ELF-1 (cell line): Measurements from ENCODE around the gene GLTP.
"Not testable (repeated sequence)": the region's sequence is repeated elsewhere in the genome, so short reads cannot be mapped to it uniquely, and the experiment has no call there.

Experiments used
- DNase-seq: peaks from one replicate; pipeline ENCODE4 v3.0.0-alpha.2; 2016; ENCODE audit warnings: low read depth, low spot score

Gene GLTP

DNA sequence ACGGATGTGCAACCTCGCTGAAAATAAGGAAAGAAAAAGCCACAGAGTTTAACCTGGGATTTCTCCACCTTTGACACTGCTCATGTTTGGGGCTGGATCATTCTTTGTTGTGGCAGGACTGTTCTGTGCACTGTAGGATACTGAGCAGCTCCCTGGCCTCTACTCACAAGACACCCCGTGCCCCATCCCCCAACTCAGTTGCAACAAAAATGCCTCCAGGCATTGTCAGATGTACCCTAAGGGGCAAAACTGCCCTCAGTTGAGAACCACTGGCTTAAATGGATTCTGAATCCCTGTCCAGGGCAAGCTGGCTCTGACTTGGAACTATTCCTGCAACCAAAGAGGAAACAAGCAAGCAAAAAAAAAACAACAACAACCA, 2.1 kb downstream of the GLTP start:
- no peak for DNase-seq

DNA sequence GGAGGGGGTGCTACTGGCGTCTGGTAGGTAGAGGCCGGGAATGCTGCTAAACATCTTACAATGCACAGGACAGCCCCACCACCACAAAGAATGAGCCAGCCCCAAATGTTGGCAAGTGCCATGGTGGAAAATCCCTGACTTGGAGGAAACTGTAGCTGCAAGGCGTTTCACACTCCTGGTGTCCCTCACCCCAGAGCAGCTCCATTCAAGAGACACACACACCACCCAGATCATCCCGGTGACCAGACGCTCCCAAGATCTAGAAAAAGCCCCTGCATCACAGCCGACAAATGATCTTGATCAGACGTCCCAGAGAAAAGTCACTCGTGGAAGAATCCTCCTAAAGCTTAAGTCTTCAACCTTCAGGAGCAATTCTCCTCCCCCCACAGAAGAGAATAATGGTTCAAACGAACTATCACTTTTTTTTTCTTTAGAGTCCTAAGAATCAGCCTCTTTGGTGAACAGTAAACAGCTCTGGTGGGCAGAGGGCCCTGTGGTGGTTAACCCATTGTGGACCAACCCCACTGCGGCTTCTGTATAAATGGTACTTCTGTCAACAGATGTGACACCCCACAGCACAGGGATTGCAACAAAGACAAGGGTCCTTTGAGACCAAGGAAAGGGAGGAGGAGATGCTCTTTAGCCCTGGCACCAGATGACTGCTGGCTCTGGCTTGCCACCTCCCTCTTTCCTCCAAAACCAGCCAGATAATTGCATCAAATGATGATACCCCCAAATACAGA, 2.7 kb downstream of the GLTP start:
- DNase-seq, result peak; percentile 31

DNA sequence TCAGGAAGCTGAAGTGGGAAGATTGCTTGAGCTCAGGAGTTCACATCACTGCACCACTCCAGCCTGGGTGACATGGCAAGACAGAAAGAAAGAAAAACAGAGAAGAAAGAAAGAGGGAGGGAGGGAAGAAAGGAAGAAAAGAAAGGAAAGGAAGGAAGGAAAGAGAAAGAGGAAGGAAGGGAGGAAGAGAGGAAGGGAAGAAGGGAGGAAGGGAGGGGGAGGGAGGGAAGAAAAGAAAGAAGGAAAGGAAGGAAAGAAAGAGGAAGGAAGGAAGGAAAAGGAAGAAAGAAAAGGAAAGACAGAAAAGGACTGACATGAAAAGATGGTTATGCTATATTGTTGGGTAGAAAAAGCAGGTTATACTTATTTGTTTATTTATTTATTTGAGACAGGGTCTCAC, 3.9 kb downstream of the GLTP start:
- no peak for DNase-seq

DNA sequence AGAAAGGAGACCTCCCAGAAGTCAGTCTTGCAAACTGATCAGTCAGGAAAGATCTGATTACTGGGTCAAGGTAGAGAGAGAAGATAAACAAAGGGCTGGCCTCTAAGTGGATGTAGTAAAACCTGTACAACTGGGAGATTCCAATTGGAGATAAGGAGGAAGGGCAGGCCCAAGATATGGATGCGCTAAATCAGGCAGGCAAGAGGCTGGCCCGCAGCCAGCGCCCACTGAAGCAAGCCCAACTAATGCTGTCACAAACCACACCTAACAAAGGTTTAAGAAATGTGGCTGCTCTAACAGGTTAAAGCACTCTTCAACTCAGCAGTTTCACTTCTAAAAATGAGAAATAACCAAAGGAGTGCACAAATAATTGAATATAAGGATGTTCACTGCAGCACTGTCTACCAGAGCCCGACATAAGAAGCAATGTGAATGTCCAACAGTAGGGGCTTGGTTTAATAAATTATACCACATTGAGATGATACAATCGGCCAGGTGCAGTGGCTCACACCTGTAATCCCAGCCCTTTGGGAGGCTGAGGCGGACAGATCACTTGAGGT, 4.7 kb downstream of the GLTP start:
- DNase-seq, result peak; percentile 70

DNA sequence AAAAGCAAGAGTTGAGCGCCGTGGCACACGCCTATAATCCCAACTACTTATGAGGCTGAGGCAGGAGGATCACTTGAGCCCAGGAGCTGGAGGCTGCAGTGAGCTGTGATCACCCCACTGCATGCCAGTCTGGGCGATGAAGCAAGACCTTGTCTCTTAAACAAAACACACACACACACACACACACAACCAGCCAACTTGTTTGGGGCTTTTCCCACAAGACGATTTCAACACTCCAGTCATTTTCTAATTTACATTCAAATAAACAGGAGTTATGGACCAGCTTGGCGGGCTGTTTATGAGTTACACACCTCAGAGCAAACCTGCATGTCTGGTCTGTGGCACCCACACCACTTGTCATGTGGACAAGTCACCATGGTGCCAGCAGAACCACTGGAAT, 6.7 kb downstream of the GLTP start:
- no peak for DNase-seq

DNA sequence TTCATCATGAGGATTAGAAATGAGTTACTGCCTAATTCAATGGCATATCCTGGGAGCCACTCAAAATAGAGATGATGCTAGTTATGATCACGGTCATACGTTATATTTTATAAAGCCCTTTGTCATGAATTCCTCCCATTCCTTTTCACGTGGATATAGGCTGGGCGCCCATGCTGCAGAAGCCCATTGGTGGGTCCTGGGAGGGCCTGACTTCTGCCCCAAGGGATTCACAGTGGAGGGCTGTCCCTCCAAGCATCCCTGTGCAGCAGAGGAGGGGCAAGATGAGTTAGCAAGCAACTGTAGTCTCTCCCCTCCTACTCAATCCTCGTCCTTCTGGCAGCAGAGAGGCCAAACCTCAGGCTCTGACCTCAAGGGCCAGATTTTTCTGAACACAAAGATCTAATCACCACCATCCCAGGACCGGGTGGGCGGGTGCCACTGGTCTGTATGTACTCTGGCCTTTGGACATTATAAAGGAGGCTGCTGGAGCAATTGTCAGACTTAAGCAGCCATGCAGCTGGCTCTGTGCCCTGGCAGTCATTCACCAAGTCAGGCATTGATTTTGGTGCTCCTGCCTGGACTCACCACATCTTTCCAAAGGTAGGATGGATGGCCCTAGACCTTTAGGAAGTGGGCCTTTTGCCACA, 8.6 kb downstream of the GLTP start:
- peak; percentile 43 for DNase-seq

DNA sequence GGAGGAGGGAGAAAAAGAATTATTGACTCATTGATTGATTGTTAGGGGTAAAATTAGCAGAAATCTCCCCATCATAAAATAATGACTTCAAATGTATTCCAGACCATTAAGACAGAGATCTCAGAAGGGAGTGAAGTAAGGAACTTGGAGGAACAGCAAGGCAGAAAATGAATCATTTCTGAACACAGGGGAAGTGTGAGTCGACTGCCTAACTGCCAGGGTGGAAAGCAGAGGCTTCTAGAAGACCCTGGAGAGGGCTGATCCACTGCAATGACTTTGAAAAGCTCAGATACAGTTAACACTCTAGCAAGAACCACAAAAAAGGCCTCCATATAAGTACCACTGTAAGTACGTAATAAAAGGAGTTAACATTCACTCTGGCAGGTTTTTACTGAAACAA, 9.7 kb downstream of the GLTP start:
- no peak for DNase-seq

DNA sequence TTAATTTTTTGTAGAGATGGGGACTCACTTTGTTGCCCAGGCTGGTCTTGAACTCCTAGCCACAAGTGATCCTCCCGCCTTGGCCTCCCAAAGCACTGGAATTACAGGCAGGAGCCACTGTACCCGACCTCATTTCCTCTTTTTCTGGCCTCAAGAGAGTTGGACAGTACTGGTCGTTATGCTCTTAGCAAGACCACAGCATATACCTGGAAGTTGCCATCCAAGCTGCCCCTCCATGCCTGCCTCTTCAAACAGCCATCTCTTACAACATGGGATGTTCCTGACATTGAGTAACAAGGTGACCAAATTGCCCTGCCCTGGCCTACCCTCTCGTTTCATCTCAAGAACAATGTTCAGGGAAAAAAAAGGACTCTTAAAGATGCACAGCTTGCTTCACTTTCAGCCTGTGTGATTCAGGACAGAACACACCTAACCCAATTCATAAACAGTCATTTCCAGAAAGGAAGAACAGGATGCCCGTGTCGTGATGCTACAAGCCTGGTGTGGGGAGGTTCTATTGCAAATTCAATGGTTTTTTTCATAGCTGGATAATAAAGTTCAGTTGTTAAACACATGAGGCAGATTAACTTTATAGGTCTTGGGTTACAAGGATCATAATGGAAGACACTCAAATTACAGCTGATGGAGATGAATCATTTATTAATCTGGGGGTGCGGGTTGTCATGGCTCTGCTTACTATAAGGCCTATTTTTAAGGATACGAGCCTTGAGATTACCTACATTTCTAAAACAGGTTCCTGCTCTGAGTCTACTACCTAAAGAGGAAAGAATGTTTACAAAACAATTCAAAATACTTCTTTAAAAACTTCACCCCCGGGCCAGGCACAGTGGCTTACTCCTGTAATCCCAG, 11.9 kb downstream of the GLTP start:
- no peak for DNase-seq

DNA sequence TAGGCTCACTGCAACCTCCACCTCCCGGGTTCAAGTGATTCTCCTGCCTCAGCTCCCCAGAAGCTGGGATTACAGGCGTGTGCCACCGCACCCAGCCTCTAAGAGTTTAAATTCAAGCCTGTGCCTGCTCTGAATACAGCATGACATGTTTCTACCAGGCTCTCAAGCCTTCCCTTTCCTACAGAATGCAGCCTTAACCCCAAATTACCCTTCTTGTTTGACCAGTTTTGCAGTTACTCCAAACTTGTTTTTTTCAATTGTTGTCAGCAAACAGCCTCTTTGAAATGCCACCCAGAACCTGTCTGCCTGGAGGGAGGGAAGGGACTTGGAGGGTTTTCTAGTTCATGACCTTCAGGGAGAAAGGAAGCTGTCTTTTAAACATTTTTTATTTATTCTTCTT, 15.4 kb downstream of the GLTP start:
- peak; percentile 86 for DNase-seq

DNA sequence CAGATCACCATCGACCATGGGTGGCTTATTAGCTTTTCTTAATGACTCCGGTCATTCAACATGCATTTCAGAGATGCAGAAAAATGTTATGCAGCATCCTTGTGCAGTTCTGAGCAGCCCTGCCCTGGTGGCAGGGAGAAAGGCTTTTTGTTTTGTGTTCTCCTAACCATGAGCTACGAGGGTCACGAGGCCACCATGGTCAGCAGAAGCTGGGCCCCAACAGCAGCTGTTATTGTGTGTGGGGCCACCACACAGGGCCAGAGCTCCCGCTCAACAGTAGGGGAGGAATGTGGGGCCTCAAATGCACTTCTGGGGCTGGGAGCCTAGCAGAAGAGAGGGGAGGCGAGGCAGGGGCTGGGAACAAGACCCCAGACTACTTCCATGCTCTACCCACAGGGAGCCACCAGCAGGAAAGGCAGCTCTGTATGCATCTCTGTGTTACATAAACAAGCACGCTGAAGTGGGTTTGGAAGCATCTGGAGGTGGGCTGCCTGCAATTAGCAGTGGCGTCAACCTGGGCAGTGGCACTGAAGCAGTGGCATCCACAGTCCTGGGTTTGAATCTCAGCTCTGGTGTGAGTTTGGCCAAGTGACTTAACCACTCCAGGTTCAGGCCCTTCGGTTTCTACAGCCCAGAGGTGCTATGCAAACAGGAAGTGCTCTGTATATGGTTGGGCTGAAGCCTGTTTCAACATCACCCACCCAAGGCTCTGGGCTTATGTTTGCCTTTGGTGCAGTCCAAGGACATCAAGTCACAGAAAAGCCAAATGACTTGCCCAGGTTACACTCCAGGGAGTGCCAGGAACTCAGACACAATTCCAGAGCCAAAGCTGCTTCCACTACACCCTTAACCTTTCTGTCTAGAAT, 16.3 kb downstream of the GLTP start:
- peak; percentile 62 for DNase-seq

DNA sequence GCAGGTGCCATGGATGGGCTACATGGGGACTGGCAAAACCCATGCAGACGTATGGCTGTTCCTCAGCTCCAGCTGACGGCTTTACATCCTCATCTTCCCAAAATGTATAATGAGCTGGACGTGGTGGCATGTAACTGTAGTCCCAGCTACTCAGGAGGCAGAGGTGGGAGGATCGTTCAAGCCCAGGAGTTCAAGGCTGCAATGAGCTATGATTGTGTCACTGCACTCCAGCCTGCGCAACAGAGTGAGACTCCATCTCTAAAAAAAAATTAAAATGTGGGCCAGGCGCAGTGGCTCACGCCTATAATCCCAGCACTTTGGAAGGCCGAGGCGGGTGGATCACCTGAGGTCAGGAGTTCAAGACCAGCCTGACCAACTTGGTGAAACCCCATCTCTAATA, 17.9 kb downstream of the GLTP start:
- DNase-seq, result not testable (repeated sequence)

DNA sequence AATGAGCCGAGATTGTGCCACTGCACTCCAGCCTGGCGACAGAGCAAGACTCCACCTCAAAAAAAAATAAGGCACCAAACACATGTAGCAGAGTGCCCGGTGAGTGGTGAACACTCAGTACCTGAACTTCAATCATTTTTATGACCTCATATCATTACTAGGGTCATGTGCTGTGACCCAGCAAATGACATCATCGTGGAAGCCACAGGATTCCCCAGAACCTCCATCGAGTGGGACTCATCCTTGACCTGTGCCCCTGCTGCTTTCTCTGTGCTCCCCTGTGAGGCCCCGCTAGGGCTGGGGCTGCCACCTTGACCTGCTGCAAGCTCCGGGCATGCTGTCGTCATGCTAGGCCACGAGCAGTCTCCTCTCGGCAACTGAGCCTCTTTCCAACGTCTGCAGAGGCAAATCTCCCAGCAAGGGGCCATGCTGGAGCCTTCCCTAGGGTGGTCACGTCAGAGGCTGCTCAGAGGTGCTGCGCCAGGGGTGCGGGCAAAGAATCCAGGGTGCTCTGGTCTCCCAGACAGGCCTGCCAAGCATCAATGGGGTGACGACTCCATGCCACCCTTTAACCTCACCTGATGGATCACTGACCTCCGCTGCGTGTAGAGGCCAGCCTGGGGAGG, 18.5 kb downstream of the GLTP start:
- no peak for DNase-seq

DNA sequence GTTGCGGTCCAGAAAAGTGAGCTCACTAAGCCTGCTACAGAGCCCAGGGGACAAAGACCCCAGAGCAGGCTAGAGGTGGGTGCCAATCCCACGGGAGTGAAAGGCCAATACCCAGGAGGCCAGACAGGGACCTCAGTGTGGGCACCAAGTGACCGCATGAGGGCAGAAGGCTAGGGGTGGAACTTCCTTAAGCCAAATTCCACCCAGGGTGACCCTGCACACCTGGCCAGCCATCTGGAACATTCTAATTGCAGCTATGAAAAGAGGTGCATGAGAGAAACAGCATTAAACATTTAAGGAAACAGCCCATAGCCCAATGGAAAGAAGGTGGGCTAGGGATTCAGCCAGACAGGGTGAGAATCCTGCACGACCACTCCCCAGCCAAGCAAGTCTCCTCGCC, 19.4 kb downstream of the GLTP start:
- DNase-seq, result no peak

DNA sequence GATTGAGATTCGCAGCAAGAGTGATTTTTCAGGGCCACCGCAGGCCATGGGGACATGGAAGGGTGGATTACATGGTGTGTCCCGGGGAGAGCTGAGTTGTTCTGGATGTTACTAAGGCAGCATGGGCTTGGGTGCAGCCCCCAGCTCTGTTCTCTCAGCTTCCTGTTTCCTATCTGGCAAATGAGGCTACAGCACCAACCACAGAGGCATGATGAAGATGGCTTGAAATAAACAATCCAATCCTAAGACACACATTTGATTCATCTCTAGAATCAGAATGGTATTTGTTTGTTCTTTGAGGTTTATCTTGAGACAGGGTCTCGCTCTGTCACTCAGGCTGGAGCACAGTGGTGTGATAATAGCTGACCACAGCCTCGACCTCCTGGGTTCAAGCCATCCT, 21.6 kb downstream of the GLTP start:
- no peak for DNase-seq

DNA sequence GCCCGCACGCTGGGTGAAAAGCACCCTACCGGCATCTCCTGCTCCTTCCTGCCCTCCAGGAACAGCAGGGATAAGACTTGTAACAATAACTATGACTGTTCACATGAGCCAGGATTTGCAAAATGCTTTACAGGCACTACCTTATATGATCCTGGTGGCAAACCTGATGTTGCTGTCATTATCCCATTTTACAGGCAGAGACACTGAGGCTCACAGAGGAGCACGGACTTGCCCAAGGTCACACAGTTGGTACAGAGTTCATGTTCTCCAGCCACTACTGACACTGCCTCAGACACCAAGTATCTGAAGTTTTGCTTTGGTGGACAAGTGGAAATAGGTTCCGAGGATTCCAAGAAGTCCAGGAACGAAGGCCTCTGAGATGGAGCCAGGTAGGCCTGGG, 22.6 kb downstream of the GLTP start:
- no peak for DNase-seq

DNA sequence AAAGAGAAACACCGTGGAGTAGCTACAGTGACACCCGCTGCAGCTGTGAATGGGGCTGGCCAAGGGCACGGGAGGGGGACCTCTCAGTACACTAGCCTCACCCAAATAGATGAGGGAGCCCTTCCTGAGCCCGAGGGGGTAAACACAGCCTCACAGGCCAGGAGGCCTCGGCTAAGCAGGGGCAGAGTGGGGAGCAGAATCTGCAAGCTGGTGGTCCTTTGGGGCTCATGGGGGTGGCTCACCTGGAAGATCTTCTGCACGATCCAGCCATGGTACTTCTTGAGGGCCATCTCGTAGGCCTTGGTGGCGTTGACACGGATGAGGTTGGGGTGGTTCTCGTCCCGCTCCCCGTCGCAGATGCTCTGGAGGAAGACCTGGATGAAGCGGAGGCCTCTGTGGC, 25.0 kb downstream of the GLTP start:
- no peak for DNase-seq

DNA sequence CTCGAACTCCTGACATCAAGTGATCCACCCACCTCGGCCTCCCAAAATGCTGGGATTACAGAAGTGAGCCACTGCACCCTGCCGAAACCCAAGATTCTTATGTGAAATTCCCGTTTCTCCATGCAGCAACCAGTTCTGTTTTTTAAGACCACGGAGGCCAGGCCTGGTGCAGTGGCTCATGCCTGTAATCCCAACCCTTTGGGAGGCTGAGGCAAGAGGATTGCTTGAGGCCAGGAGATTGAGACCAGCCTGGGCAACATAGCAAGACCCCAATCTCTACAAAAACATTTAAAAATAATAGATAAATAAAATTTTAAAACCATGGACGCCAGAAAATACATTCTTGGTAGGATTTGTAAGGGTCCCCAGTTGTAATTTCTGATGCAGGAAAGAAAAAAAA, 29.8 kb downstream of the GLTP start:
- not testable (repeated sequence) for DNase-seq

DNA sequence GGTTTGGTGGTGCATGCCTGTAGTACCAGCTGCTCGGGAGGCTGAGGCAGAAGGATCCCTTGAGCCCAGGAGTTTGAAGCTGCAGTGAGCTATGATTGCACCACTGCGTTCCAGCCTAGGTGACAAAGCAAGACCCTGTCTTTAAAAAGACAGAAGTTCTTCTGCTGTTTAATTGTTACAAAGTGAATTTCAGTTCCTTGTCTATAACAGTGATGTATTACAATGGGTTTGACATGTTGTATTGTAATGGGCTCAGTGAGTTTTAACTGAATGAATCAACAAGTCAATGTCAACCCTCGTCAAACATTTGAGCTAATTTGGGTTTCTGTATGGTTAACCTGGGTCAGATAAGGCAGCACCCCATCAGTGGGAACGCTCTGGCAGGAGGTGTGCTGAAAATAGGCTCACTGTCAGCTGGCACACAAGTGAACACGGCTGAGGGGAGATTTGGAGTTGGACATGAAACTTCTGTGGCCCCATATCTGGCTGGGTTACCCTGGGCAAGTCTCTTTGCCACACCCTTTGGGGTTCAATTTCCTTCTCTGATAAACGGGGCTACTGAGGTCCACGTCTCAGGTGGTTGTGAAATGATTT, 33.1 kb downstream of the GLTP start:
- no peak for DNase-seq

DNA sequence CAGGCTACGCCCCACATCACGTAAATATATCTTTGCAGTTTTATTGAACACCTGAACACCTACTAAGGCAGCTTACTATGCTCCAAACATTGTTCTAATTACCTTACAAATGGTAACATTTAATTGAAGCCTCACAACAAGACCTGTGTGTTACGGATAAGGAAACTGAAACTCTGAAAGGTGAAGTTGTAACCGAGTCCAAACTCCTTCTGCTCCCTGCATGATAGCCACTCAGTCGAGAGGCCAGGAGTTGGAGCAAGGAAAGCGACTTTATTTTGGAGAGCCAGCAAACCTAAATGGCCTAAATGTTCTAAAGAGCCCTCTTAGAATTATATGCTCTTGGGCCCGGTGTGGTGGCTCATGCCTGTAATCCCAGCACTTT, 34.5 kb downstream of the GLTP start:
- DNase-seq, result no peak

DNA sequence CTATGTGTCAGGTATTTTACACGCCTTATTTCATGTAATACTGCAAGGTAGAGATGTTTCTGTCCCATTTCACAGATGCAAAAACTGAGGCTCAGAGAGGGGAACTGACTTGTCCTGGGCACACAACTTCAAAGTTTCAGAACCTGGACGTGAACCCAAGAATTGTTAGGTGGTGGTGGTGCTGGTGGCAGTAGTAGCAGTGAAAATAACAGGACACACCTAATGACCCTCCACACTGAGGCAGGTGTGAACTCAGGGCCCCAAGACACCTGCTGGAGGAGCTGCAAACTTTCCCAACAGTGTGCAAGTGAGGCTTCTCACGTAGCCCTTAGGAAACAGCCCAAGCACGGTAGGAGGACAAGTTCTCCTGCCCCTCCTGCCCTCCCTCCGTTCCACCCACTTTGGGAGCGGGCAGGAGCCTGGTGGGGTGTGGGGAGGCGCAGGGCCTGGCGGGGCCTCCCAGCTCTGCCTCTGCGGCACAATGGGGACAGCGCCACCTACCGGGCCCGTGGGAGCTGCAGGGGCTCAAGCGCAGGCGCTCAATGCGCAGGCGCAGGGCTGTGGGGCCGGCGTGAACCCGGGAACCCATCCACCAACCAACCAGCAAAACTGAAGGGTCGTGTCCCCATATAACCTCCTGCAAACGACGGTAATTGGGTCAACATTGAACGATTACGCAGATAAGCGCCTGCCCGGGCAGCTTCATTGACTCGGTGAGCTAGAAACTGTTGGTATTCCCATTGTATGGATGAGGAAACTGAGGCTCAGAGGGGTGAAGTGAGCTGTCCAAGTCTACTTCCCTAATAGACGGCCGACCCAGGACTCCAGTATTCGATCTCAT, 35.1 kb downstream of the GLTP start:
- peak; percentile 95 for DNase-seq
